Measurements from ENCODE around the gene LAMTOR5. TPM values are rescaled to one million over a fixed set of nuclear protein-coding genes. Genes with fewer than 3 reads are reported as not detected.
A peak's percentile ranks its signal among the peaks of the same experiment; 100 is the strongest.

The LAMTOR5 gene
- total and polyA plus RNA-seq, 2 of the 13 experiments (the other 11 are each of a cell fraction or from before 2014, with no cell fraction given) = 96.7 to 400 TPM

GRCh38 chr1:110393286-110393685 is 14.2 kb downstream of the LAMTOR5 start (continued):
- TF ChIP-seq RNF2 (conservative IDR thresholded peaks at IDR 0.05; ENCODE audit: low read depth) = no peak
- TF ChIP-seq NR2F6 (IDR thresholded peaks at IDR 0.05) = no peak
- no peak for TF ChIP-seq NR2F6 (CRISPR knock-in tag; IDR thresholded peaks at IDR 0.05)

- intact Hi-C loops (cut with micrococcal nuclease; ENCODE audit: unreplicated experiment) = loop anchor here (5.0 kb wide), 2 partner anchors 38 to 53 kb away; partner anchors contain the start of gene RBM15
- Histone ChIP-seq H3K9ac (ENCODE audit: insufficient read depth, low read depth, low read length) (no peak within 1 kb of the TSS), H3K27ac (ENCODE audit: extremely low read length, insufficient read depth, low read length) (peak within 1 kb of the TSS; percentile 19), H3K27me3 (ENCODE audit: control insufficient read depth in 1 of 2, insufficient read depth in 2 of 2, low read length in 2 of 2) (no peaks in the 10 kb centered on the region), H2AFZ (ENCODE audit: low read length) (no peak within 1 kb of the TSS), H3K4me2 (ENCODE audit: low read depth, low read length) (peak within 1 kb of the TSS; percentile 50), H3K4me3 (replicated peaks in 1 of 3; ENCODE audit: insufficient read depth in 1 of 3, low read depth in 2 of 3, low read length in 3 of 3) (0 out of 6 replicates have a peak within 1 kb of the TSS, but pooled peaks of 1 of the 3 experiments have one; percentile 0), H3K9me3 (ENCODE audit: low read length) (no peaks in the 10 kb centered on the region), H3K79me2 (ENCODE audit: insufficient read depth, low read length) (no peaks in the 10 kb centered on the region), H3K36me3 (replicated peaks in 1 of 2; ENCODE audit: control insufficient read depth in 1 of 2, insufficient read depth in 2 of 2, low read length in 2 of 2) (peaks cover 0 to 11% of the 10 kb centered on the region in 2 experiments; a peak in 1 of 5 replicates), H3K4me1 (ENCODE audit: insufficient read depth, low read length) (peaks cover 39% of the 10 kb centered on the region), H4K20me1 (ENCODE audit: insufficient read depth, low read length) (no peaks in the 10 kb centered on the region)
- ChIA-PET CTCF (ENCODE audit: low intra/inter-chr PET ratio, low total read pairs) (no interaction called here), POLR2A (no interaction called here)
- DNase-seq (ENCODE audit: low spot score) (peak; percentile 76), FAIRE-seq (peak; percentile 85), ATAC-seq (peak; percentile 78)
- TF ChIP-seq HNF4A (CRISPR knock-in tag; IDR thresholded peaks at IDR 0.05) (peak; percentile 36; the same call in 1 of the 2 replicates), ZNF468 (CRISPR knock-in tag; IDR thresholded peaks at IDR 0.05) (no peak), GFI1 (CRISPR knock-in tag; IDR thresholded peaks at IDR 0.05; ENCODE audit: borderline replicate concordance) (peak; percentile 97), BCL6 (CRISPR knock-in tag; IDR thresholded peaks at IDR 0.05) (0 out of 2 replicates have a peak, but pooled peaks have one; percentile 8), PHF21A (CRISPR knock-in tag; IDR thresholded peaks at IDR 0.05) (peak; percentile 52; the same call in 1 of the 2 replicates)
- BruUV-seq (replicated peaks) = no TSS peak
- 13% methylated on average over 8 of the region's 8 CpGs for whole genome bisulfite sequencing (ENCODE audit: low lambda C conversion rate)
- in situ Hi-C loops (cut with HindIII; ENCODE audit: extremely low pct_ligation_motif_present, low pct_unique_long_range_greater_than_20kb) = no loop called here
Measured at GRCh38 chr1:110390692-110391245, 16.7 kb downstream of the LAMTOR5 start, which contains the start of gene SLC16A4. SLC16A4 (minus strand) TSS chr1:110391026; CDS start chr1:110389323, 1,703 bp downstream.

Measured in HepG2 (cell line).